Measurements from ENCODE around the gene SYT10. TPM values are rescaled to one million over a fixed set of nuclear protein-coding genes. Genes with fewer than 3 reads are reported as not detected.

Gene SYT10
- total and polyA plus RNA-seq, 4 donors = 0.08 to 0.84 (median 0.13) TPM

DNA sequence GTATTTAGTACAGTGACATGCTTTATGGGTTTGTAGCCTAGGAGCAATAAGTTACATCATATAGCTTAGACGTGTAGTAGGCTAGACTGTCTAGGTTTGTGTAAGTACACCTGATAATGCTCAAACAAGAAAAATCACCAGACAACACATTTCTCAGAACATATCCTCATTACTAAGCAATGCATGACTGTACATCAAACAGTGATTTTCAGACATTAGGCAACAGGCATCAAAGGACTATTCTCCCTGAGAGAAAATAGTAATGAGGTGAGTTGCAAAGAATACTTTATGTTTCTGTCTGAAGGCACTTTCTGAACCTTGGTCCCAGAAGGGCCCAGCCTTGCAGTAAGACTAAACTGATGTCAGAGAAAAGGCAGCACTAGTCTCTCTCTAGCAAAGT is 48.4 kb upstream of the SYT10 start:
- H3K27ac ChIP-seq (ENCODE audit: low read depth in 1 of 2, low read length in 2 of 2) = no peak overlapping the region
- peaks cover 0 to 3% (median 1%) of the 10 kb centered on the region in 4 donors for H3K9me3 ChIP-seq (ENCODE audit: control insufficient read depth in 4 of 4, low read length in 3 of 4)
- TF ChIP-seq NR2F2 (IDR thresholded peaks at IDR 0.05) (no peak), GABPA (IDR thresholded peaks at IDR 0.05 in 1 of 2, conservative IDR thresholded peaks at IDR 0.05 in 1 of 2) (no peak), HNF4A (conservative IDR thresholded peaks at IDR 0.05) (no peak), JUND (IDR thresholded peaks at IDR 0.05) (no peak), FOXA1 (IDR thresholded peaks at IDR 0.05) (no peak), HNF4G (IDR thresholded peaks at IDR 0.05) (no peak), SP1 (IDR thresholded peaks at IDR 0.05) (no peak), FOXA2 (IDR thresholded peaks at IDR 0.05) (no peak), RXRA (IDR thresholded peaks at IDR 0.05) (no peak)
- TF ChIP-seq, protein P1, sequence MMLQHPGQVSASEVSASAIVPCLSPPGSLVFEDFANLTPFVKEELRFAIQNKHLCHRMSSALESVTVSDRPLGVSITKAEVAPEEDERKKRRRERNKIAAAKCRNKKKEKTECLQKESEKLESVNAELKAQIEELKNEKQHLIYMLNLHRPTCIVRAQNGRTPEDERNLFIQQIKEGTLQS (IDR thresholded peaks at IDR 0.05) = no peak
- TF ChIP-seq, protein P2, sequence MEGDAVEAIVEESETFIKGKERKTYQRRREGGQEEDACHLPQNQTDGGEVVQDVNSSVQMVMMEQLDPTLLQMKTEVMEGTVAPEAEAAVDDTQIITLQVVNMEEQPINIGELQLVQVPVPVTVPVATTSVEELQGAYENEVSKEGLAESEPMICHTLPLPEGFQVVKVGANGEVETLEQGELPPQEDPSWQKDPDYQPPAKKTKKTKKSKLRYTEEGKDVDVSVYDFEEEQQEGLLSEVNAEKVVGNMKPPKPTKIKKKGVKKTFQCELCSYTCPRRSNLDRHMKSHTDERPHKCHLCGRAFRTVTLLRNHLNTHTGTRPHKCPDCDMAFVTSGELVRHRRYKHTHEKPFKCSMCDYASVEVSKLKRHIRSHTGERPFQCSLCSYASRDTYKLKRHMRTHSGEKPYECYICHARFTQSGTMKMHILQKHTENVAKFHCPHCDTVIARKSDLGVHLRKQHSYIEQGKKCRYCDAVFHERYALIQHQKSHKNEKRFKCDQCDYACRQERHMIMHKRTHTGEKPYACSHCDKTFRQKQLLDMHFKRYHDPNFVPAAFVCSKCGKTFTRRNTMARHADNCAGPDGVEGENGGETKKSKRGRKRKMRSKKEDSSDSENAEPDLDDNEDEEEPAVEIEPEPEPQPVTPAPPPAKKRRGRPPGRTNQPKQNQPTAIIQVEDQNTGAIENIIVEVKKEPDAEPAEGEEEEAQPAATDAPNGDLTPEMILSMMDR (IDR thresholded peaks at IDR 0.05; ENCODE audit: low read depth, low read length, missing input control) = no peak
- TF ChIP-seq, protein P3, sequence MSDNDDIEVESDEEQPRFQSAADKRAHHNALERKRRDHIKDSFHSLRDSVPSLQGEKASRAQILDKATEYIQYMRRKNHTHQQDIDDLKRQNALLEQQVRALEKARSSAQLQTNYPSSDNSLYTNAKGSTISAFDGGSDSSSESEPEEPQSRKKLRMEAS (IDR thresholded peaks at IDR 0.05) = no peak
- TF ChIP-seq, protein P4, sequence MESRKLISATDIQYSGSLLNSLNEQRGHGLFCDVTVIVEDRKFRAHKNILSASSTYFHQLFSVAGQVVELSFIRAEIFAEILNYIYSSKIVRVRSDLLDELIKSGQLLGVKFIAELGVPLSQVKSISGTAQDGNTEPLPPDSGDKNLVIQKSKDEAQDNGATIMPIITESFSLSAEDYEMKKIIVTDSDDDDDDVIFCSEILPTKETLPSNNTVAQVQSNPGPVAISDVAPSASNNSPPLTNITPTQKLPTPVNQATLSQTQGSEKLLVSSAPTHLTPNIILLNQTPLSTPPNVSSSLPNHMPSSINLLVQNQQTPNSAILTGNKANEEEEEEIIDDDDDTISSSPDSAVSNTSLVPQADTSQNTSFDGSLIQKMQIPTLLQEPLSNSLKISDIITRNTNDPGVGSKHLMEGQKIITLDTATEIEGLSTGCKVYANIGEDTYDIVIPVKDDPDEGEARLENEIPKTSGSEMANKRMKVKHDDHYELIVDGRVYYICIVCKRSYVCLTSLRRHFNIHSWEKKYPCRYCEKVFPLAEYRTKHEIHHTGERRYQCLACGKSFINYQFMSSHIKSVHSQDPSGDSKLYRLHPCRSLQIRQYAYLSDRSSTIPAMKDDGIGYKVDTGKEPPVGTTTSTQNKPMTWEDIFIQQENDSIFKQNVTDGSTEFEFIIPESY (IDR thresholded peaks at IDR 0.05) = no peak
- H3K36me3 ChIP-seq (ENCODE audit: control insufficient read depth in 4 of 4, insufficient read depth in 3 of 4, low read depth in 1 of 4, low read length in 3 of 4) = no peaks in the 10 kb centered on the region
- no peaks in the 10 kb centered on the region for H3K4me1 ChIP-seq (ENCODE audit: control insufficient read depth in 4 of 4, insufficient read depth in 4 of 4, low read length in 3 of 4)
- H3K4me3 ChIP-seq (ENCODE audit: low read depth in 1 of 3, low read length in 3 of 3) = no peak overlapping the region
- no peak overlapping the region for H3K9ac ChIP-seq (ENCODE audit: low read depth in 1 of 2, low read length in 2 of 2)
- DNase-seq (ENCODE audit: low spot score) = no peak
- WGBS = 46% methylated on average over 1 of the region's 1 CpG
- peaks cover 0 to 4% (median 0%) of the 10 kb centered on the region in 4 donors for H3K27me3 ChIP-seq (ENCODE audit: control insufficient read depth in 4 of 4, insufficient read depth in 4 of 4, low read length in 3 of 4)

DNA sequence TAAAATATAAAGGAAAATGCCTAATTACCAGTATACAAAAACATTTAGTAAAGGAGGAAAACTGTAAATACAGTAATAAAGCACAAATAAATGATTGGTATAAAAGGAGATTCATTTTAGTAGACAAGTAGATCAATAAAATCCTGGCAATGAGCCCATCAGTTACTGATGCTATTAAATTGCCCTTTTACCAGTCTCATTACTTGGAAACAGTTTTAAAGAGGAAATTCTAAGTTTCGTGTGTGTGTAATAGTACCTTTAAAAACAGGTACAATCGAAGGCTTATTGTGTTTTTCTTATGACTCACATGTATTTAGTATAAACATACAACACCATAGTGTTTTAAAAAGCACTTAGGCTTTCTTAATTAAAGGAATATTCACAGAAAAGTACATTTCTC is 46.4 kb upstream of the SYT10 start:
- Histone ChIP-seq H3K27ac (ENCODE audit: low read depth in 1 of 2, low read length in 2 of 2) (no peak overlapping the region), H3K4me3 (ENCODE audit: low read depth in 1 of 3, low read length in 3 of 3) (no peak overlapping the region), H3K9ac (ENCODE audit: low read depth in 1 of 2, low read length in 2 of 2) (no peak overlapping the region), H3K36me3 (ENCODE audit: control insufficient read depth in 4 of 4, insufficient read depth in 3 of 4, low read depth in 1 of 4, low read length in 3 of 4) (no peaks in the 10 kb centered on the region), H3K27me3 (ENCODE audit: control insufficient read depth in 4 of 4, insufficient read depth in 4 of 4, low read length in 3 of 4) (peaks cover 0 to 7% (median 3%) of the 10 kb centered on the region in 4 donors), H3K9me3 (ENCODE audit: control insufficient read depth in 4 of 4, low read length in 3 of 4) (no peaks in the 10 kb centered on the region), H3K4me1 (ENCODE audit: control insufficient read depth in 4 of 4, insufficient read depth in 4 of 4, low read length in 3 of 4) (no peaks in the 10 kb centered on the region)
- TF ChIP-seq RAD21 (IDR thresholded peaks at IDR 0.05) (no peak), HNF4A (conservative IDR thresholded peaks at IDR 0.05) (no peak), TAF1 (conservative IDR thresholded peaks at IDR 0.05) (no peak), SP1 (IDR thresholded peaks at IDR 0.05) (no peak), HNF4G (IDR thresholded peaks at IDR 0.05) (no peak), JUND (IDR thresholded peaks at IDR 0.05) (no peak), FOXA1 (IDR thresholded peaks at IDR 0.05) (no peak), RXRA (IDR thresholded peaks at IDR 0.05) (no peak), FOXA2 (IDR thresholded peaks at IDR 0.05) (no peak), NR2F2 (IDR thresholded peaks at IDR 0.05) (no peak), YY1 (IDR thresholded peaks at IDR 0.05) (no peak), GABPA (IDR thresholded peaks at IDR 0.05 in 1 of 2, conservative IDR thresholded peaks at IDR 0.05 in 1 of 2) (no peak), EGR1 (IDR thresholded peaks at IDR 0.05; ENCODE audit: low read depth in 2 of 2) (no peak)
- TF ChIP-seq, protein P1 (IDR thresholded peaks at IDR 0.05) = no peak
- TF ChIP-seq, protein P3 (IDR thresholded peaks at IDR 0.05) = no peak
- TF ChIP-seq, protein P4 (IDR thresholded peaks at IDR 0.05) = no peak
- TF ChIP-seq, protein P2 (IDR thresholded peaks at IDR 0.05; ENCODE audit: low read depth, low read length, missing input control) = no peak
- TF ChIP-seq, protein P5, sequence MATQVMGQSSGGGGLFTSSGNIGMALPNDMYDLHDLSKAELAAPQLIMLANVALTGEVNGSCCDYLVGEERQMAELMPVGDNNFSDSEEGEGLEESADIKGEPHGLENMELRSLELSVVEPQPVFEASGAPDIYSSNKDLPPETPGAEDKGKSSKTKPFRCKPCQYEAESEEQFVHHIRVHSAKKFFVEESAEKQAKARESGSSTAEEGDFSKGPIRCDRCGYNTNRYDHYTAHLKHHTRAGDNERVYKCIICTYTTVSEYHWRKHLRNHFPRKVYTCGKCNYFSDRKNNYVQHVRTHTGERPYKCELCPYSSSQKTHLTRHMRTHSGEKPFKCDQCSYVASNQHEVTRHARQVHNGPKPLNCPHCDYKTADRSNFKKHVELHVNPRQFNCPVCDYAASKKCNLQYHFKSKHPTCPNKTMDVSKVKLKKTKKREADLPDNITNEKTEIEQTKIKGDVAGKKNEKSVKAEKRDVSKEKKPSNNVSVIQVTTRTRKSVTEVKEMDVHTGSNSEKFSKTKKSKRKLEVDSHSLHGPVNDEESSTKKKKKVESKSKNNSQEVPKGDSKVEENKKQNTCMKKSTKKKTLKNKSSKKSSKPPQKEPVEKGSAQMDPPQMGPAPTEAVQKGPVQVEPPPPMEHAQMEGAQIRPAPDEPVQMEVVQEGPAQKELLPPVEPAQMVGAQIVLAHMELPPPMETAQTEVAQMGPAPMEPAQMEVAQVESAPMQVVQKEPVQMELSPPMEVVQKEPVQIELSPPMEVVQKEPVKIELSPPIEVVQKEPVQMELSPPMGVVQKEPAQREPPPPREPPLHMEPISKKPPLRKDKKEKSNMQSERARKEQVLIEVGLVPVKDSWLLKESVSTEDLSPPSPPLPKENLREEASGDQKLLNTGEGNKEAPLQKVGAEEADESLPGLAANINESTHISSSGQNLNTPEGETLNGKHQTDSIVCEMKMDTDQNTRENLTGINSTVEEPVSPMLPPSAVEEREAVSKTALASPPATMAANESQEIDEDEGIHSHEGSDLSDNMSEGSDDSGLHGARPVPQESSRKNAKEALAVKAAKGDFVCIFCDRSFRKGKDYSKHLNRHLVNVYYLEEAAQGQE (IDR thresholded peaks at IDR 0.05) = no peak
- WGBS = 34% methylated on average over 2 of the region's 2 CpGs
- no peak for DNase-seq (ENCODE audit: low spot score)

Data from liver (tissue), 9 donors.